ENCODE results near the gene ASB6. TPM values are rescaled to one million over a fixed set of nuclear protein-coding genes. Genes with fewer than 3 reads are reported as not detected.

ASB6 gene
- total and polyA plus RNA-seq, 2 experiments from 2014 or later, result 8.8 to 19.8 TPM

DNA sequence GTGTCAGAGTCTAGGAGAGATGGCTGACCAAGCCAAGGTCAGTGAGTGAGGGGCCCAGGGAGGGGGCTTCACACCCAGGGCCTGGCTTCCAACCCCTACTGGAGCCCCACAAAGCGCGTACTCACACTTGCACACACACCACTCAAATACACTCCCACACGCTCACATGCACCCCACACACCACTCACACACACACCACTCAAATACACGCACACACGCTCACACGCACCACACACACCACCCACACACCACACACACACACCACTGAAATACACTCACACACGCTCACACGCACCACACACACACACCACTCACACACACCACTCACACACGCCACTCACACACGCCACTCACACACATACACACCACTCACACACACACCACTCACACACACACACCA, 5.7 kb upstream of the ASB6 start:
- H3K4me3 Mint-ChIP-seq, result no peak overlapping the region
- no peaks in the 10 kb centered on the region for H3K27me3 ChIP-seq (ENCODE audit: insufficient read depth)
- H3K4me1 ChIP-seq (ENCODE audit: insufficient read depth), result no peaks in the 10 kb centered on the region
- H3K9me3 Mint-ChIP-seq, result no peaks in the 10 kb centered on the region; the same call in 2 of the 3 replicates
- no peaks in the 10 kb centered on the region for H3K4me1 Mint-ChIP-seq
- no peak overlapping the region for H3K27ac ChIP-seq (ENCODE audit: low read depth)
- H3K36me3 ChIP-seq (ENCODE audit: insufficient read depth), result no peaks in the 10 kb centered on the region
- H3K27me3 Mint-ChIP-seq (ENCODE audit: insufficient read depth, low read depth, poor library complexity), result peaks cover 15% of the 10 kb centered on the region
- H3F3A ChIP-seq (replicated peaks; ENCODE audit: low read depth), result no peaks in the 10 kb centered on the region
- no peak overlapping the region for H3K4me2 ChIP-seq
- DNase-seq (ENCODE audit: low spot score) (no peak), ATAC-seq (no peak)
- no peaks in the 10 kb centered on the region for H3K79me2 ChIP-seq (replicated peaks; ENCODE audit: insufficient read depth)
- no peaks in the 10 kb centered on the region for H3K36me3 Mint-ChIP-seq (ENCODE audit: low read depth)
- TF ChIP-seq EZH2 (IDR thresholded peaks at IDR 0.05; ENCODE audit: low read depth, unreplicated experiment) (no peak), POLR2AphosphoS5 (IDR thresholded peaks at IDR 0.05; ENCODE audit: low read depth) (no peak), CREB1 (CRISPR knock-in tag; IDR thresholded peaks at IDR 0.05; ENCODE audit: low read depth) (no peak), ZNF114 (CRISPR knock-in tag; IDR thresholded peaks at IDR 0.05) (no peak), JUNB (IDR thresholded peaks at IDR 0.05; ENCODE audit: unreplicated experiment) (no peak), NANOG (IDR thresholded peaks at IDR 0.05; ENCODE audit: borderline replicate concordance) (no peak), EZH2phosphoT487 (IDR thresholded peaks at IDR 0.05; ENCODE audit: unreplicated experiment) (no peak), STAT1 (IDR thresholded peaks at IDR 0.05; ENCODE audit: unreplicated experiment) (no peak)
- TF ChIP-seq, protein P1, sequence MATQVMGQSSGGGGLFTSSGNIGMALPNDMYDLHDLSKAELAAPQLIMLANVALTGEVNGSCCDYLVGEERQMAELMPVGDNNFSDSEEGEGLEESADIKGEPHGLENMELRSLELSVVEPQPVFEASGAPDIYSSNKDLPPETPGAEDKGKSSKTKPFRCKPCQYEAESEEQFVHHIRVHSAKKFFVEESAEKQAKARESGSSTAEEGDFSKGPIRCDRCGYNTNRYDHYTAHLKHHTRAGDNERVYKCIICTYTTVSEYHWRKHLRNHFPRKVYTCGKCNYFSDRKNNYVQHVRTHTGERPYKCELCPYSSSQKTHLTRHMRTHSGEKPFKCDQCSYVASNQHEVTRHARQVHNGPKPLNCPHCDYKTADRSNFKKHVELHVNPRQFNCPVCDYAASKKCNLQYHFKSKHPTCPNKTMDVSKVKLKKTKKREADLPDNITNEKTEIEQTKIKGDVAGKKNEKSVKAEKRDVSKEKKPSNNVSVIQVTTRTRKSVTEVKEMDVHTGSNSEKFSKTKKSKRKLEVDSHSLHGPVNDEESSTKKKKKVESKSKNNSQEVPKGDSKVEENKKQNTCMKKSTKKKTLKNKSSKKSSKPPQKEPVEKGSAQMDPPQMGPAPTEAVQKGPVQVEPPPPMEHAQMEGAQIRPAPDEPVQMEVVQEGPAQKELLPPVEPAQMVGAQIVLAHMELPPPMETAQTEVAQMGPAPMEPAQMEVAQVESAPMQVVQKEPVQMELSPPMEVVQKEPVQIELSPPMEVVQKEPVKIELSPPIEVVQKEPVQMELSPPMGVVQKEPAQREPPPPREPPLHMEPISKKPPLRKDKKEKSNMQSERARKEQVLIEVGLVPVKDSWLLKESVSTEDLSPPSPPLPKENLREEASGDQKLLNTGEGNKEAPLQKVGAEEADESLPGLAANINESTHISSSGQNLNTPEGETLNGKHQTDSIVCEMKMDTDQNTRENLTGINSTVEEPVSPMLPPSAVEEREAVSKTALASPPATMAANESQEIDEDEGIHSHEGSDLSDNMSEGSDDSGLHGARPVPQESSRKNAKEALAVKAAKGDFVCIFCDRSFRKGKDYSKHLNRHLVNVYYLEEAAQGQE (IDR thresholded peaks at IDR 0.05; ENCODE audit: unreplicated experiment), result no peak
- TF ChIP-seq, protein P2, sequence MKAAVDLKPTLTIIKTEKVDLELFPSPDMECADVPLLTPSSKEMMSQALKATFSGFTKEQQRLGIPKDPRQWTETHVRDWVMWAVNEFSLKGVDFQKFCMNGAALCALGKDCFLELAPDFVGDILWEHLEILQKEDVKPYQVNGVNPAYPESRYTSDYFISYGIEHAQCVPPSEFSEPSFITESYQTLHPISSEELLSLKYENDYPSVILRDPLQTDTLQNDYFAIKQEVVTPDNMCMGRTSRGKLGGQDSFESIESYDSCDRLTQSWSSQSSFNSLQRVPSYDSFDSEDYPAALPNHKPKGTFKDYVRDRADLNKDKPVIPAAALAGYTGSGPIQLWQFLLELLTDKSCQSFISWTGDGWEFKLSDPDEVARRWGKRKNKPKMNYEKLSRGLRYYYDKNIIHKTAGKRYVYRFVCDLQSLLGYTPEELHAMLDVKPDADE (IDR thresholded peaks at IDR 0.05), result no peak
- TF ChIP-seq, protein P3, sequence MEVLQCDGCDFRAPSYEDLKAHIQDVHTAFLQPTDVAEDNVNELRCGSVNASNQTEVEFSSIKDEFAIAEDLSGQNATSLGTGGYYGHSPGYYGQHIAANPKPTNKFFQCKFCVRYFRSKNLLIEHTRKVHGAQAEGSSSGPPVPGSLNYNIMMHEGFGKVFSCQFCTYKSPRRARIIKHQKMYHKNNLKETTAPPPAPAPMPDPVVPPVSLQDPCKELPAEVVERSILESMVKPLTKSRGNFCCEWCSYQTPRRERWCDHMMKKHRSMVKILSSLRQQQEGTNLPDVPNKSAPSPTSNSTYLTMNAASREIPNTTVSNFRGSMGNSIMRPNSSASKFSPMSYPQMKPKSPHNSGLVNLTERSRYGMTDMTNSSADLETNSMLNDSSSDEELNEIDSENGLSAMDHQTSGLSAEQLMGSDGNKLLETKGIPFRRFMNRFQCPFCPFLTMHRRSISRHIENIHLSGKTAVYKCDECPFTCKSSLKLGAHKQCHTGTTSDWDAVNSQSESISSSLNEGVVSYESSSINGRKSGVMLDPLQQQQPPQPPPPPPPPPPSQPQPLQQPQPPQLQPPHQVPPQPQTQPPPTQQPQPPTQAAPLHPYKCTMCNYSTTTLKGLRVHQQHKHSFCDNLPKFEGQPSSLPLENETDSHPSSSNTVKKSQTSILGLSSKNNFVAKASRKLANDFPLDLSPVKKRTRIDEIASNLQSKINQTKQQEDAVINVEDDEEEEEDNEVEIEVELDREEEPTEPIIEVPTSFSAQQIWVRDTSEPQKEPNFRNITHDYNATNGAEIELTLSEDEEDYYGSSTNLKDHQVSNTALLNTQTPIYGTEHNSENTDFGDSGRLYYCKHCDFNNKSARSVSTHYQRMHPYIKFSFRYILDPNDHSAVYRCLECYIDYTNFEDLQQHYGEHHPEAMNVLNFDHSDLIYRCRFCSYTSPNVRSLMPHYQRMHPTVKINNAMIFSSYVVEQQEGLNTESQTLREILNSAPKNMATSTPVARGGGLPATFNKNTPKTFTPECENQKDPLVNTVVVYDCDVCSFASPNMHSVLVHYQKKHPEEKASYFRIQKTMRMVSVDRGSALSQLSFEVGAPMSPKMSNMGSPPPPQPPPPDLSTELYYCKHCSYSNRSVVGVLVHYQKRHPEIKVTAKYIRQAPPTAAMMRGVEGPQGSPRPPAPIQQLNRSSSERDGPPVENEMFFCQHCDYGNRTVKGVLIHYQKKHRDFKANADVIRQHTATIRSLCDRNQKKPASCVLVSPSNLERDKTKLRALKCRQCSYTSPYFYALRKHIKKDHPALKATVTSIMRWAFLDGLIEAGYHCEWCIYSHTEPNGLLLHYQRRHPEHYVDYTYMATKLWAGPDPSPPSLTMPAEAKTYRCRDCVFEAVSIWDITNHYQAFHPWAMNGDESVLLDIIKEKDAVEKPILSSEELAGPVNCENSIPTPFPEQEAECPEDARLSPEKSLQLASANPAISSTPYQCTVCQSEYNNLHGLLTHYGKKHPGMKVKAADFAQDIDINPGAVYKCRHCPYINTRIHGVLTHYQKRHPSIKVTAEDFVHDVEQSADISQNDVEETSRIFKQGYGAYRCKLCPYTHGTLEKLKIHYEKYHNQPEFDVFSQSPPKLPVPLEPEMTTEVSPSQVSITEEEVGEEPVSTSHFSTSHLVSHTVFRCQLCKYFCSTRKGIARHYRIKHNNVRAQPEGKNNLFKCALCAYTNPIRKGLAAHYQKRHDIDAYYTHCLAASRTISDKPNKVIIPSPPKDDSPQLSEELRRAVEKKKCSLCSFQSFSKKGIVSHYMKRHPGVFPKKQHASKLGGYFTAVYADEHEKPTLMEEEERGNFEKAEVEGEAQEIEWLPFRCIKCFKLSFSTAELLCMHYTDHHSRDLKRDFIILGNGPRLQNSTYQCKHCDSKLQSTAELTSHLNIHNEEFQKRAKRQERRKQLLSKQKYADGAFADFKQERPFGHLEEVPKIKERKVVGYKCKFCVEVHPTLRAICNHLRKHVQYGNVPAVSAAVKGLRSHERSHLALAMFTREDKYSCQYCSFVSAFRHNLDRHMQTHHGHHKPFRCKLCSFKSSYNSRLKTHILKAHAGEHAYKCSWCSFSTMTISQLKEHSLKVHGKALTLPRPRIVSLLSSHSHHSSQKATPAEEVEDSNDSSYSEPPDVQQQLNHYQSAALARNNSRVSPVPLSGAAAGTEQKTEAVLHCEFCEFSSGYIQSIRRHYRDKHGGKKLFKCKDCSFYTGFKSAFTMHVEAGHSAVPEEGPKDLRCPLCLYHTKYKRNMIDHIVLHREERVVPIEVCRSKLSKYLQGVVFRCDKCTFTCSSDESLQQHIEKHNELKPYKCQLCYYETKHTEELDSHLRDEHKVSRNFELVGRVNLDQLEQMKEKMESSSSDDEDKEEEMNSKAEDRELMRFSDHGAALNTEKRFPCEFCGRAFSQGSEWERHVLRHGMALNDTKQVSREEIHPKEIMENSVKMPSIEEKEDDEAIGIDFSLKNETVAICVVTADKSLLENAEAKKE (CRISPR knock-in tag; IDR thresholded peaks at IDR 0.05), result no peak
- no peaks in the 10 kb centered on the region for H4K20me1 ChIP-seq (replicated peaks; ENCODE audit: insufficient read depth)
- H3K27ac Mint-ChIP-seq, result no peak overlapping the region
- no peaks in the 10 kb centered on the region for H3K9me2 ChIP-seq (ENCODE audit: insufficient read depth)
- no peak overlapping the region for H3K4me3 ChIP-seq
- no peak overlapping the region for H2AFZ ChIP-seq
